Astrocyte of the cerebellum (primary cell): ENCODE measurements around the gene SHISA9.
A peak's percentile ranks its signal among the peaks of the same experiment; 100 is the strongest.

Source experiments
- DNase-seq: peaks from one replicate; pipeline ENCODE4 v3.0.0-alpha.2; 2011; ENCODE audit warnings: low read depth
- H3K4me3 ChIP-seq: 2 replicates; pipeline ENCODE4 v1.5.1; 2011; ENCODE audit warnings: mild to moderate bottlenecking, low read depth, low read length, moderate library complexity
- CTCF ChIP-seq: IDR thresholded peaks from 2 replicates; pipeline ENCODE4 v1.5.1; 2012; ENCODE audit warnings: low read length, low read depth, moderate library complexity, mild to moderate bottlenecking; ENCODE audit errors: missing control alignments
- in situ Hi-C: cut with HindIII; loops from 2 replicates; pipeline ENCODE4 v1.10.0; 2017; ENCODE audit warnings: low sequenced_read_pairs

SHISA9 gene

GRCh38 chr16:12902511-12903372, 1.3 kb downstream of the SHISA9 start:
- TF ChIP-seq CTCF: no peak
- in situ Hi-C loops: no loop called here
- DNase-seq: no peak
- H3K4me3 ChIP-seq: peak overlapping the region; percentile 41

- in situ Hi-C loops: no loop called here
- TF ChIP-seq CTCF: no peak
- no peak for DNase-seq
- H3K4me3 ChIP-seq: peak overlapping the region; percentile 41
These were observed 2.3 kb downstream of the SHISA9 start for GRCh38 chr16:12903407-12904328.

- no peak overlapping the region for H3K4me3 ChIP-seq
- no peak for TF ChIP-seq CTCF
- in situ Hi-C loops: no loop called here
- no peak for DNase-seq
These were observed 2.9 kb downstream of the SHISA9 start for GRCh38 chr16:12904329-12904671.

GRCh38 chr16:12906271-12906670, 4.9 kb downstream of the SHISA9 start:
- in situ Hi-C loops: no loop called here
- H3K4me3 ChIP-seq: no peak overlapping the region
- DNase-seq: no peak
- no peak for TF ChIP-seq CTCF

GRCh38 chr16:12906765-12907516, 5.5 kb downstream of the SHISA9 start:
- TF ChIP-seq CTCF: no peak
- H3K4me3 ChIP-seq: no peak overlapping the region
- in situ Hi-C loops: no loop called here
- DNase-seq: no peak

GRCh38 chr16:12907670-12908233, 6.4 kb downstream of the SHISA9 start:
- TF ChIP-seq CTCF: no peak
- H3K4me3 ChIP-seq: no peak overlapping the region
- no peak for DNase-seq
- in situ Hi-C loops: no loop called here
